SU-DHL-6 (cell line): Measurements from ENCODE around the gene DNAH17.

Experiments used
- H2AFZ ChIP-seq: fragments of 200-600 bp; sonication (generic); 2 replicates; pipeline ENCODE4 v1.6.1; 2014; ENCODE audit warnings: low read depth, mild to moderate bottlenecking, moderate library complexity, mixed read lengths, antibody characterized with exemption, low read length; ENCODE audit not compliant: severe bottlenecking
- H3F3A ChIP-seq: fragments of 200-600 bp; shearing (Covaris generic); 2 replicates; pipeline ENCODE4 v1.6.0; 2016; ENCODE audit warnings: antibody characterized with exemption, mild to moderate bottlenecking; ENCODE audit not compliant: insufficient read depth
- H3K27ac ChIP-seq: fragments of 200-600 bp; sonication (generic); 2 replicates; pipeline ENCODE4 v1.5.1; 2016; ENCODE audit warnings: low read depth, mild to moderate bottlenecking, low read length, moderate library complexity, mixed read lengths
- H3K27me3 ChIP-seq: fragments of 200-600 bp; sonication (generic), shearing (Covaris generic); 2 replicates; pipeline ENCODE4 v1.6.0; 2014; ENCODE audit warnings: mild to moderate bottlenecking, low read length
- H3K36me3 ChIP-seq: fragments of 200-600 bp; sonication (generic); 2 replicates; pipeline ENCODE4 v1.6.1; 2014; ENCODE audit warnings: mild to moderate bottlenecking, low read length, mixed read lengths
- H3K4me2 ChIP-seq: fragments of 300-600, 200-600 bp; shearing (Covaris generic), sonication (generic); 2 replicates; pipeline ENCODE4 v1.6.0; 2014; ENCODE audit warnings: low read length, low read depth, mild to moderate bottlenecking; ENCODE audit not compliant: poor library complexity, severe bottlenecking
- H3K4me3 ChIP-seq: fragments of 200-600 bp; sonication (generic); 2 replicates; pipeline ENCODE4 v1.5.1; 2014; ENCODE audit warnings: antibody characterized with exemption, low read length, mild to moderate bottlenecking, mixed read lengths; ENCODE audit not compliant: insufficient read depth, poor library complexity, severe bottlenecking
- H3K79me2 ChIP-seq: fragments of 200-600 bp; sonication (generic); 2 replicates; pipeline ENCODE4 v1.6.1; 2014; ENCODE audit warnings: mild to moderate bottlenecking, low read length, moderate library complexity; ENCODE audit not compliant: insufficient read depth
- H3K9ac ChIP-seq: fragments of 200-600 bp; sonication (generic); 2 replicates; pipeline ENCODE4 v1.7.0; 2014; ENCODE audit warnings: mild to moderate bottlenecking, low read length
- H3K9me2 ChIP-seq: fragments of 200-600 bp; sonication (generic); replicated peaks from 2 replicates; pipeline ENCODE4 v1.6.1; 2014; ENCODE audit warnings: low read length; ENCODE audit not compliant: insufficient read depth
- H3K9me3 ChIP-seq: fragments of 200-600 bp; sonication (generic); 2 replicates; pipeline ENCODE4 v1.6.1; 2014; ENCODE audit warnings: low read length, mixed read lengths; ENCODE audit not compliant: insufficient read depth
- H4K20me1 ChIP-seq: fragments of 200-600 bp; sonication (generic); 2 replicates; pipeline ENCODE4 v1.6.1; 2014; ENCODE audit warnings: low read depth, mild to moderate bottlenecking, antibody characterized with exemption, low read length, moderate library complexity, mixed read lengths
- EZH2phosphoT487 ChIP-seq: fragments of 200-600 bp; sonication (generic), shearing (Covaris generic); conservative IDR thresholded peaks from 2 replicates; pipeline ENCODE4 v1.6.1; 2018; ENCODE audit warnings: mild to moderate bottlenecking, antibody characterized with exemption, low read length, moderate library complexity, mixed read lengths
- TF ChIP-seq, protein P1 (sequence below): fragments of 200-600 bp; sonication (generic); IDR thresholded peaks from one replicate; pipeline ENCODE4 v1.5.1; 2017; ENCODE audit warnings: antibody characterized with exemption, mild to moderate bottlenecking, low read length, moderate library complexity; ENCODE audit not compliant: insufficient read depth, poor library complexity, severe bottlenecking

The DNAH17 gene

DNA sequence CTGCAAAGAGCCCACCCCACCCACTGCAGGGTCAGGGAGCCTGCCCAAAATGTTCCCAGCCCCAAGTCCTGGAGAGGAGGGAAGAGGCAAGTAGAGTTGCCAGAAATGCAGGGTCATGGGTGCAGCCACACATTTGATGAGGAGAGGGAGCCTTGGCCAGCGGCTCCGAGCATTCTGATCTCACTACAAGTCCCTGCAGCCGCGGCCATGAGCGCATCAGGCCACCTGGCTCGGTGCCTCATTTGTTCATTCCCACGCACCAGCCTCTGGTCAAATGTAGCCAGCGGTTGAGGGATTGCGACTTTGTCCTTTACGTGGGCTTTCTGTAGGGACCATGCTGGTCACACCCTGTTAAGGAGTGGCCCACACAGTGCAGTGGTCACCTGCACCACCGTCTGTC, 150.1 kb downstream of the DNAH17 start:
- Histone ChIP-seq H3K9ac (no peak overlapping the region), H3K4me2 (no peak overlapping the region), H3K36me3 (no peaks in the 10 kb centered on the region), H3K4me3 (no peak overlapping the region), H3K27ac (no peak overlapping the region), H3K27me3 (no peaks in the 10 kb centered on the region), H4K20me1 (no peaks in the 10 kb centered on the region), H3K79me2 (no peaks in the 10 kb centered on the region), H3F3A (no peaks in the 10 kb centered on the region), H3K9me2 (no peaks in the 10 kb centered on the region), H2AFZ (no peak overlapping the region), H3K9me3 (no peaks in the 10 kb centered on the region)
- TF ChIP-seq, protein P1, sequence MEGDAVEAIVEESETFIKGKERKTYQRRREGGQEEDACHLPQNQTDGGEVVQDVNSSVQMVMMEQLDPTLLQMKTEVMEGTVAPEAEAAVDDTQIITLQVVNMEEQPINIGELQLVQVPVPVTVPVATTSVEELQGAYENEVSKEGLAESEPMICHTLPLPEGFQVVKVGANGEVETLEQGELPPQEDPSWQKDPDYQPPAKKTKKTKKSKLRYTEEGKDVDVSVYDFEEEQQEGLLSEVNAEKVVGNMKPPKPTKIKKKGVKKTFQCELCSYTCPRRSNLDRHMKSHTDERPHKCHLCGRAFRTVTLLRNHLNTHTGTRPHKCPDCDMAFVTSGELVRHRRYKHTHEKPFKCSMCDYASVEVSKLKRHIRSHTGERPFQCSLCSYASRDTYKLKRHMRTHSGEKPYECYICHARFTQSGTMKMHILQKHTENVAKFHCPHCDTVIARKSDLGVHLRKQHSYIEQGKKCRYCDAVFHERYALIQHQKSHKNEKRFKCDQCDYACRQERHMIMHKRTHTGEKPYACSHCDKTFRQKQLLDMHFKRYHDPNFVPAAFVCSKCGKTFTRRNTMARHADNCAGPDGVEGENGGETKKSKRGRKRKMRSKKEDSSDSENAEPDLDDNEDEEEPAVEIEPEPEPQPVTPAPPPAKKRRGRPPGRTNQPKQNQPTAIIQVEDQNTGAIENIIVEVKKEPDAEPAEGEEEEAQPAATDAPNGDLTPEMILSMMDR = no peak
- TF ChIP-seq EZH2phosphoT487 = no peak

DNA sequence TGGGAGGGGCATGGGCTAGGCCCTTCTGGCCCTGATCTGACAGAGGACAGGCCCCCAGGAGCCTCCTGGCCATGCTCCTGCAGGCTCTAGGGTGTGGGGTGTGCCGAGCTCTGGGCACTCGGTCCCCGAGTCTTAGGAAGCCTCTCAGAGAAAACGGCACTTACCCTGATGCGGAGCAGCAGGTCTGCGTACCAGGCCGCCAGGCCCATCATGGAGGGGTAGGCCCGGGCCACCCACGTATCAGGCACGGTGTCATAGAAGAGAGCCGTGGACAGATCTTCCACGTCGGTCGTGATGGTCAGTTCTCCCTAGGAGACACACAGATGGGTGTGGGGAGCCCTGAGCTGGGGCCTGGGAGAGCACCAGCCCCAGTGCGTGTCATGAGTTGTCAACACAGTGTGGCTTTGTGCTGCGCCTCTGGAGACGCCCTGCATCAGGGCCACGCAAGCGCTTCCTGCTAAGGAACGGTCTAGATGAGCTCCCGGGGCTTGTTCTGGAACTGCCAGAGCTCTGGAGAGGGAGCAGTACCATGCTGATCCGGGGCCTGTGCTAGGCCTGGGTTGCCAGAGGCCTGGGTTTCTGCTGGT, 150.8 kb downstream of the DNAH17 start:
- no peak overlapping the region for H3K9ac ChIP-seq
- TF ChIP-seq, protein P1 = no peak
- TF ChIP-seq EZH2phosphoT487 = no peak
- no peak overlapping the region for H3K4me3 ChIP-seq
- H3K79me2 ChIP-seq = no peaks in the 10 kb centered on the region
- H3K9me2 ChIP-seq = no peaks in the 10 kb centered on the region
- H3K27ac ChIP-seq = no peak overlapping the region
- H3K27me3 ChIP-seq = no peaks in the 10 kb centered on the region
- H3K9me3 ChIP-seq = no peaks in the 10 kb centered on the region
- no peaks in the 10 kb centered on the region for H3F3A ChIP-seq
- H3K36me3 ChIP-seq = no peaks in the 10 kb centered on the region
- H4K20me1 ChIP-seq = no peaks in the 10 kb centered on the region
- no peak overlapping the region for H3K4me2 ChIP-seq
- no peak overlapping the region for H2AFZ ChIP-seq

DNA sequence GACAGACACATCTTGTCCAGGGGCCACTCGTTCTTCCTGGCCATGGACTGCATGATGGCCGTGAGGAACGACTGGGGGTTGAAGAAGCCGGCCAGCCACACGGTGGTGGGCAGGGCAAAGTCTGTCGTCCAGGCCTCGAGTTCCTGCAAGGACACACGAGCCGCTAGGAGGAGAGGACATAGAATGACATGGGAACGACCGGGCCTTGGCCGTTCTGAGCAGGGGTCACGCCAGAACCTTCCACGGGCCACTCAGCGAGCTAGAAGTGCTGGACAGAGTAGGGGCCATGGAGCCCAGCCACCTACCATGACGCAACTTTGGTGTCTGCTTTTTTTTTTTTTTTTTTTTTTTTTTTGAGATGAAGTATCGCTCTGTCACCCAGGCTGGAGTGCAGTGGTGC, 151.8 kb downstream of the DNAH17 start:
- TF ChIP-seq, protein P1 = no peak
- no peak for TF ChIP-seq EZH2phosphoT487
- H3F3A ChIP-seq = no peaks in the 10 kb centered on the region
- no peak overlapping the region for H3K4me2 ChIP-seq
- H3K9me2 ChIP-seq = no peaks in the 10 kb centered on the region
- no peaks in the 10 kb centered on the region for H3K36me3 ChIP-seq
- no peaks in the 10 kb centered on the region for H3K79me2 ChIP-seq
- H4K20me1 ChIP-seq = no peaks in the 10 kb centered on the region
- H3K9ac ChIP-seq = no peak overlapping the region
- H3K27ac ChIP-seq = no peak overlapping the region
- H3K9me3 ChIP-seq = no peaks in the 10 kb centered on the region
- no peak overlapping the region for H3K4me3 ChIP-seq
- H2AFZ ChIP-seq = no peak overlapping the region
- H3K27me3 ChIP-seq = no peaks in the 10 kb centered on the region
